CD4-positive, alpha-beta memory T cell (primary cell): ENCODE results near the gene ATXN7. TPM values are rescaled to one million over a fixed set of nuclear protein-coding genes. Genes with fewer than 3 reads are reported as not detected.

ENCODE experiments used
- CTCF ChIA-PET: fragments of 350-600 bp; sonication (Branson Sonifier 250); formaldehyde crosslinking; loops from one replicate; lab custom pipeline; 2021; ENCODE audit warnings: inconsistent platforms; ENCODE audit not compliant: partially characterized antibody; lab: Charles Lee
- POLR2A ChIA-PET: fragments of 350-600 bp; sonication (Branson Sonifier 250); formaldehyde crosslinking; loops from one replicate; lab custom pipeline; 2021; ENCODE audit not compliant: partially characterized antibody; lab: Charles Lee
- DNase-seq, 5 donors: peaks; one replicate each; pipeline versions ENCODE4 v3.0.0 to v3.0.0-alpha.2; 2020 to 2022; ENCODE audit warnings: mixed read lengths in 1 of 5
- H3K27ac ChIP-seq: one replicate; pipeline ENCODE4 v1.7.0; 2013; ENCODE audit warnings: low read depth, low read length
- H3K27me3 ChIP-seq: 2 replicates; pipeline ENCODE4 v1.7.0; 2013; ENCODE audit warnings: mild to moderate bottlenecking, low read length, moderate library complexity; ENCODE audit not compliant: insufficient read depth
- H3K36me3 ChIP-seq: 2 replicates; pipeline ENCODE4 v1.7.0; 2013; ENCODE audit warnings: mild to moderate bottlenecking, low read length, moderate library complexity; ENCODE audit not compliant: insufficient read depth
- H3K4me1 ChIP-seq: 2 replicates; pipeline ENCODE4 v1.7.0; 2013; ENCODE audit warnings: mild to moderate bottlenecking, low read length, moderate library complexity; ENCODE audit not compliant: insufficient read depth
- H3K4me3 ChIP-seq, 2 donors: one replicate each; pipeline ENCODE4 v1.7.0; 2013; ENCODE audit warnings: low read length in 2 of 2, mild to moderate bottlenecking in 1 of 2
- H3K9me3 ChIP-seq, 2 donors: one replicate each; pipeline ENCODE4 v1.7.0; 2013; ENCODE audit warnings: low read length in 2 of 2, control low read depth in 1 of 2; ENCODE audit not compliant: control insufficient read depth in 1 of 2
- H3K27ac Mint-ChIP-seq, 7 donors: one replicate each; pipeline ENCODE4 v1.8.0; 2020 to 2021; ENCODE audit warnings: mixed read lengths in 7 of 7, mild to moderate bottlenecking in 6 of 7, inconsistent platforms in 3 of 7, moderate library complexity in 3 of 7
- H3K27me3 Mint-ChIP-seq, 2 donors: one replicate each; pipeline ENCODE4 v1.8.0; 2020 to 2021; ENCODE audit warnings: mixed read lengths in 2 of 2
- H3K36me3 Mint-ChIP-seq, 2 donors: one replicate each; pipeline ENCODE4 v1.8.0; 2020 to 2021; ENCODE audit warnings: mixed read lengths in 2 of 2, inconsistent platforms in 1 of 2, mild to moderate bottlenecking in 1 of 2
- H3K4me1 Mint-ChIP-seq, 4 donors: one replicate each; pipeline ENCODE4 v1.8.0; 2020 to 2021; ENCODE audit warnings: mixed read lengths in 4 of 4, mild to moderate bottlenecking in 1 of 4
- H3K4me3 Mint-ChIP-seq, 8 donors: one replicate each; pipeline ENCODE4 v1.8.0; 2020 to 2021; ENCODE audit warnings: mixed read lengths in 8 of 8, mild to moderate bottlenecking in 7 of 8, moderate library complexity in 6 of 8, inconsistent platforms in 3 of 8
- H3K9me3 Mint-ChIP-seq, 8 donors: one replicate each; pipeline ENCODE4 v1.8.0; 2020 to 2021; ENCODE audit warnings: mixed read lengths in 8 of 8, mild to moderate bottlenecking in 5 of 8, inconsistent platforms in 3 of 8, moderate library complexity in 1 of 8
- intact Hi-C: fragments of 100-400 bp; cut with micrococcal nuclease; formaldehyde crosslinking; loops from one replicate; pipeline ENCODE4 v1.15.1; 2023
- polyA plus RNA-seq, 2 donors: library from polyadenylated mRNA; unstranded; fragments of 300-500 nt; fragmentation: Illumina TruSeq; gene quantifications; one replicate each; pipeline ENCODE4 v1.2.3, GENCODE V29; 2021
- total RNA-seq, 2 experiments: library from RNA; stranded (reverse); gene quantifications; one replicate each; pipeline ENCODE4 v1.2.3, GENCODE V29; 2021

Gene ATXN7
- total and polyA plus RNA-seq, 4 experiments from 2014 or later, result 13.4 to 160 (median 89.2) TPM

- DNase-seq, result no peak
- Mint-ChIP-seq H3K27me3 (no peaks in the 10 kb centered on the region), H3K4me1 (peaks cover 9 to 22% (median 13%) of the 10 kb centered on the region in 4 donors), H3K4me3 (no peak overlapping the region), H3K27ac (no peak overlapping the region), H3K9me3 (no peaks in the 10 kb centered on the region), H3K36me3 (peaks cover 0 to 7% of the 10 kb centered on the region in 2 donors)
- Histone ChIP-seq H3K36me3 (no peaks in the 10 kb centered on the region), H3K4me1 (no peaks in the 10 kb centered on the region), H3K9me3 (no peaks in the 10 kb centered on the region), H3K4me3 (no peak overlapping the region), H3K27ac (no peak overlapping the region), H3K27me3 (no peaks in the 10 kb centered on the region)
- ChIA-PET POLR2A (no interaction called here), CTCF (no interaction called here)
- intact Hi-C loops, result no loop called here
These were observed 12.4 kb upstream of the ATXN7 start for GRCh38 chr3:63851287-63851686.

- Mint-ChIP-seq H3K9me3 (no peaks in the 10 kb centered on the region), H3K36me3 (peaks cover 0 to 7% of the 10 kb centered on the region in 2 donors), H3K4me1 (peaks cover 13 to 31% (median 17%) of the 10 kb centered on the region in 4 donors), H3K27me3 (no peaks in the 10 kb centered on the region), H3K27ac (no peak overlapping the region), H3K4me3 (no peak overlapping the region)
- no peaks in the 10 kb centered on the region for H3K36me3 ChIP-seq
- H3K27me3 ChIP-seq, result no peaks in the 10 kb centered on the region
- CTCF ChIA-PET, result no interaction called here
- H3K9me3 ChIP-seq, result no peaks in the 10 kb centered on the region
- H3K4me3 ChIP-seq, result no peak overlapping the region
- intact Hi-C loops, result no loop called here
- no peaks in the 10 kb centered on the region for H3K4me1 ChIP-seq
- no peak for DNase-seq
- no peak overlapping the region for H3K27ac ChIP-seq
- POLR2A ChIA-PET, result no interaction called here
These were observed 10.6 kb upstream of the ATXN7 start for GRCh38 chr3:63853106-63853505.

GRCh38 chr3:63855333-63855940 is 8.2 kb upstream of the ATXN7 start:
- Mint-ChIP-seq H3K27me3 (no peaks in the 10 kb centered on the region), H3K27ac (peak overlapping the region in 2 of 7 donors; percentile 30 to 57), H3K4me1 (peaks cover 24 to 45% (median 29%) of the 10 kb centered on the region in 4 donors), H3K4me3 (no peak overlapping the region), H3K36me3 (peaks cover 0 to 7% of the 10 kb centered on the region in 2 donors), H3K9me3 (no peaks in the 10 kb centered on the region)
- POLR2A ChIA-PET, result no interaction called here
- CTCF ChIA-PET, result no interaction called here
- intact Hi-C loops, result no loop called here
- Histone ChIP-seq H3K27ac (no peak overlapping the region), H3K4me1 (peaks cover 4% of the 10 kb centered on the region), H3K9me3 (no peaks in the 10 kb centered on the region), H3K27me3 (no peaks in the 10 kb centered on the region), H3K36me3 (no peaks in the 10 kb centered on the region), H3K4me3 (no peak overlapping the region)
- no peak for DNase-seq

GRCh38 chr3:63857311-63857710 is 6.4 kb upstream of the ATXN7 start:
- POLR2A ChIA-PET, result interaction anchor here (0.6 kb wide), 1 partner anchor 32 kb away, joined by 3 read pairs; no protein-coding TSS in a partner anchor

GRCh38 chr3:63860776-63861175 is 2.9 kb upstream of the ATXN7 start:
- ChIA-PET POLR2A (interaction anchor here (0.9 kb wide), 1 partner anchor 51 kb away, joined by 3 read pairs; the partner anchor contains the start of gene SCAANT1), CTCF (interaction anchor here (1.3 kb wide), 1 partner anchor 133 kb away, joined by 4 read pairs; no protein-coding TSS in a partner anchor)
- peak overlapping the region in 6 of 7 donors; percentile 10 to 87 (median 42) for H3K27ac Mint-ChIP-seq

More at GRCh38 chr3:63857311-63857710, 6.4 kb upstream of the ATXN7 start:
- Mint-ChIP-seq H3K27ac (peak overlapping the region in 1 of 7 donors; percentile 57), H3K27me3 (no peaks in the 10 kb centered on the region), H3K36me3 (peaks cover 0 to 3% of the 10 kb centered on the region in 2 donors), H3K4me1 (peaks cover 36 to 57% (median 44%) of the 10 kb centered on the region in 4 donors), H3K9me3 (no peaks in the 10 kb centered on the region), H3K4me3 (no peak overlapping the region)
- intact Hi-C loops, result no loop called here
- Histone ChIP-seq H3K27me3 (no peaks in the 10 kb centered on the region), H3K36me3 (no peaks in the 10 kb centered on the region), H3K27ac (no peak overlapping the region), H3K9me3 (no peaks in the 10 kb centered on the region), H3K4me1 (peaks cover 18% of the 10 kb centered on the region), H3K4me3 (no peak overlapping the region)
- CTCF ChIA-PET, result no interaction called here
- DNase-seq, result no peak

GRCh38 chr3:63861306-63861705 is 2.4 kb upstream of the ATXN7 start:
- H3K27me3 Mint-ChIP-seq, result no peaks in the 10 kb centered on the region
- peaks cover 49 to 63% (median 56%) of the 10 kb centered on the region in 4 donors for H3K4me1 Mint-ChIP-seq
- H3K27ac Mint-ChIP-seq, result peak overlapping the region in 5 of 7 donors; percentile 8 to 87 (median 43)
- peak overlapping the region in 1 of 8 donors; percentile 18 for H3K4me3 Mint-ChIP-seq
- CTCF ChIA-PET, result no interaction called here
- POLR2A ChIA-PET, result no interaction called here
- Histone ChIP-seq H3K4me3 (no peak overlapping the region), H3K27ac (no peak overlapping the region), H3K27me3 (no peaks in the 10 kb centered on the region), H3K9me3 (no peaks in the 10 kb centered on the region), H3K4me1 (peaks cover 35% of the 10 kb centered on the region), H3K36me3 (no peaks in the 10 kb centered on the region)
- intact Hi-C loops, result loop anchor here (5.0 to 10.0 kb wide), 2 partner anchors 116 to 163 kb away; partner anchors contain the start of gene PSMD6
- H3K9me3 Mint-ChIP-seq, result no peaks in the 10 kb centered on the region
- no peak for DNase-seq
- H3K36me3 Mint-ChIP-seq, result peaks cover under 1 to 16% of the 10 kb centered on the region in 2 donors

More at GRCh38 chr3:63860776-63861175, 2.9 kb upstream of the ATXN7 start:
- Mint-ChIP-seq H3K27me3 (no peaks in the 10 kb centered on the region), H3K9me3 (no peaks in the 10 kb centered on the region), H3K4me1 (peaks cover 47 to 66% (median 56%) of the 10 kb centered on the region in 4 donors), H3K36me3 (peaks cover 0 to 16% of the 10 kb centered on the region in 2 donors), H3K4me3 (peak overlapping the region in 1 of 8 donors; percentile 11)
- H3K27ac ChIP-seq, result no peak overlapping the region
- no peak for DNase-seq
- intact Hi-C loops, result loop anchor here (5.0 to 10.0 kb wide), 2 partner anchors 117 to 164 kb away; partner anchors contain the start of gene PSMD6
- no peaks in the 10 kb centered on the region for H3K36me3 ChIP-seq
- H3K9me3 ChIP-seq, result no peaks in the 10 kb centered on the region
- H3K4me3 ChIP-seq, result no peak overlapping the region
- H3K27me3 ChIP-seq, result no peaks in the 10 kb centered on the region
- H3K4me1 ChIP-seq, result peaks cover 35% of the 10 kb centered on the region

- no peaks in the 10 kb centered on the region for H3K9me3 Mint-ChIP-seq
- Histone ChIP-seq H3K4me3 (peak overlapping the region; percentile 34 to 71), H3K27me3 (no peaks in the 10 kb centered on the region), H3K27ac (peak overlapping the region; percentile 76), H3K4me1 (peaks cover 35% of the 10 kb centered on the region), H3K9me3 (no peaks in the 10 kb centered on the region), H3K36me3 (no peaks in the 10 kb centered on the region)
- H3K4me3 Mint-ChIP-seq, result peak overlapping the region; percentile 55 to 94 (median 88)
- no peaks in the 10 kb centered on the region for H3K27me3 Mint-ChIP-seq
- POLR2A ChIA-PET, result interaction anchor here (3.7 kb wide), 1 partner anchor 49 kb away, joined by 28 read pairs; the partner anchor contains the start of gene SCAANT1
- peak overlapping the region; percentile 76 to 93 (median 87) for H3K27ac Mint-ChIP-seq
- CTCF ChIA-PET, result no interaction called here
- DNase-seq, result no peak
- H3K4me1 Mint-ChIP-seq, result peaks cover 48 to 67% (median 58%) of the 10 kb centered on the region in 4 donors
- intact Hi-C loops, result loop anchor here (1.0 to 10.0 kb wide), 3 partner anchors 50 to 162 kb away; partner anchors contain the start of genes PSMD6 and SCAANT1
- peaks cover 3 to 23% of the 10 kb centered on the region in 2 donors for H3K36me3 Mint-ChIP-seq
These were observed 890 bp upstream of the ATXN7 start for GRCh38 chr3:63862804-63863149.
